Measurements from ENCODE around the gene CCIN.

- TF ChIP-seq, protein P1, sequence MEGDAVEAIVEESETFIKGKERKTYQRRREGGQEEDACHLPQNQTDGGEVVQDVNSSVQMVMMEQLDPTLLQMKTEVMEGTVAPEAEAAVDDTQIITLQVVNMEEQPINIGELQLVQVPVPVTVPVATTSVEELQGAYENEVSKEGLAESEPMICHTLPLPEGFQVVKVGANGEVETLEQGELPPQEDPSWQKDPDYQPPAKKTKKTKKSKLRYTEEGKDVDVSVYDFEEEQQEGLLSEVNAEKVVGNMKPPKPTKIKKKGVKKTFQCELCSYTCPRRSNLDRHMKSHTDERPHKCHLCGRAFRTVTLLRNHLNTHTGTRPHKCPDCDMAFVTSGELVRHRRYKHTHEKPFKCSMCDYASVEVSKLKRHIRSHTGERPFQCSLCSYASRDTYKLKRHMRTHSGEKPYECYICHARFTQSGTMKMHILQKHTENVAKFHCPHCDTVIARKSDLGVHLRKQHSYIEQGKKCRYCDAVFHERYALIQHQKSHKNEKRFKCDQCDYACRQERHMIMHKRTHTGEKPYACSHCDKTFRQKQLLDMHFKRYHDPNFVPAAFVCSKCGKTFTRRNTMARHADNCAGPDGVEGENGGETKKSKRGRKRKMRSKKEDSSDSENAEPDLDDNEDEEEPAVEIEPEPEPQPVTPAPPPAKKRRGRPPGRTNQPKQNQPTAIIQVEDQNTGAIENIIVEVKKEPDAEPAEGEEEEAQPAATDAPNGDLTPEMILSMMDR (IDR thresholded peaks at IDR 0.05), result no peak
- no peak for TF ChIP-seq POLR2A (IDR thresholded peaks at IDR 0.05)
These were observed 41.5 kb downstream of the CCIN start for GRCh38 chr9:36210722-36211121.

Data from Peyer's patch (tissue), 4 donors.